ENCODE results near the gene SLC5A5. TPM values are rescaled to one million over a fixed set of nuclear protein-coding genes. Genes with fewer than 3 reads are reported as not detected.

The SLC5A5 gene
- polyA plus RNA-seq, 1 experiment: not detected

DNA sequence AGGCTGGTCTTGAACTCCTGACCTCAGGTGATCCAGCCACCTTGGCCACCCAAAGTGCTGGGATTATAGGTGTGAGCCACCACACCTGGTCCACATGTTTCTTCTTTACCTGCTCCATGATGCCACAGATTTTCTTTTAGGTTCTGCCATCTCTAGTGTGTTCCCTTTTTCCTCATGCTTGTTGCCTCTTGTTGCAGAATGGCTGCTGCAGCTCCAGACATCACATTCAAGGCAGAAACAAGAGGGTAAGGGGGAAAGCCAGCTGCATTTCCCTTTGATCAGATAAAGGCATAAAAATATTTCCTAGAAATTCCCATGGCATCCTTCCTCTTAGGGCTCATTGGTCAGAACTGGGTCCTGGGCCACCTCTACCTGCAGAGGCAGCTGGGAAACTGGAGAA, 48.8 kb downstream of the SLC5A5 start:
- no peak overlapping the region for H3K4me3 ChIP-seq (ENCODE audit: low read depth, low read length)
- no peak for DNase-seq (ENCODE audit: low read depth, low spot score)
- H3K27me3 ChIP-seq (ENCODE audit: control insufficient read depth, insufficient read depth, low read length): peaks cover 2% of the 10 kb centered on the region
- ChIA-PET CTCF (interaction anchor here (1.3 kb wide), 1 partner anchor 18 kb away, joined by 4 read pairs; no protein-coding TSS in a partner anchor), POLR2A (no interaction called here)
- no peak for TF ChIP-seq CTCF (IDR thresholded peaks at IDR 0.05; ENCODE audit: low read depth, low read length)
- H3K27ac ChIP-seq (ENCODE audit: low read depth, low read length): no peak overlapping the region
- H3K9me3 ChIP-seq (ENCODE audit: control insufficient read depth, insufficient read depth, low read length): peaks cover 4% of the 10 kb centered on the region; the same call in 1 of the 2 replicates

GRCh38 chr19:17922138-17922537, 50.4 kb downstream of the SLC5A5 start:
- no peak for TF ChIP-seq CTCF (IDR thresholded peaks at IDR 0.05; ENCODE audit: low read depth, low read length)
- CTCF ChIA-PET: interaction anchor here (0.6 kb wide), 1 partner anchor 52 kb away, joined by 5 read pairs; no protein-coding TSS in a partner anchor
- DNase-seq (ENCODE audit: low read depth, low spot score): no peak
- no peak overlapping the region for H3K4me3 ChIP-seq (ENCODE audit: low read depth, low read length)
- no peak overlapping the region for H3K27ac ChIP-seq (ENCODE audit: low read depth, low read length)
- H3K9me3 ChIP-seq (ENCODE audit: control insufficient read depth, insufficient read depth, low read length): no peaks in the 10 kb centered on the region; the same call in 1 of the 2 replicates
- POLR2A ChIA-PET: no interaction called here
- no peaks in the 10 kb centered on the region for H3K27me3 ChIP-seq (ENCODE audit: control insufficient read depth, insufficient read depth, low read length)

GRCh38 chr19:17926044-17926443, 54.3 kb downstream of the SLC5A5 start:
- Histone ChIP-seq H3K9me3 (ENCODE audit: control insufficient read depth, insufficient read depth, low read length) (no peaks in the 10 kb centered on the region), H3K27me3 (ENCODE audit: control insufficient read depth, insufficient read depth, low read length) (no peaks in the 10 kb centered on the region), H3K4me3 (ENCODE audit: low read depth, low read length) (no peak overlapping the region), H3K27ac (ENCODE audit: low read depth, low read length) (no peak overlapping the region)
- no peak for DNase-seq (ENCODE audit: low read depth, low spot score)
- POLR2A ChIA-PET: interaction anchor here (0.6 kb wide), 1 partner anchor 71 kb away, joined by 3 read pairs; no protein-coding TSS in a partner anchor
- no peak for TF ChIP-seq CTCF (IDR thresholded peaks at IDR 0.05; ENCODE audit: low read depth, low read length)
- CTCF ChIA-PET: interaction anchor here (1.0 kb wide), 1 partner anchor 66 kb away, joined by 3 read pairs; the partner anchor contains the start of gene RPL18A

DNA sequence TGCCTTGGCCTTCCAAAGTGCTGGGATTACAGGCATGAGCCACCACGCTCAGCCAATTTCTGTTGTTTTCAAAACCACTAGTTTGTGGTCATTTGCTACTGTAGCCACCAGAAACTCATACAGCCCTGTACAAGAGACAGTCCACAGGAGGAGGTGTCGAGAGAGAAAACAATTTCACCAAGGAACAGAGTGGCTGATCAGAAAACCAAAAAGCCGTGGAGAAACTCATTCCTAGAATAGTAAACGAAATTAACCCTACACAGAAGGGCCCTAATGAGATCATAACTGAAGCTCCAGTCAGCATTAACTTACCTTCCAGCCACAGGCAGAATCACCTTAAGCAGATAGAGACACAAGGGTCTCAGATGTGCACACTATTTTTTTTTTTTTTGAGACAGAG, 57.3 kb downstream of the SLC5A5 start:
- H3K4me3 ChIP-seq (ENCODE audit: low read depth, low read length): no peak overlapping the region
- no peak overlapping the region for H3K27ac ChIP-seq (ENCODE audit: low read depth, low read length)
- DNase-seq (ENCODE audit: low read depth, low spot score): no peak
- CTCF ChIA-PET: interaction anchor here (0.6 to 2.9 kb wide), 2 partner anchors 58 to 314 kb away, joined by 4 to 25 read pairs; partner anchors contain the start of gene SLC5A5
- POLR2A ChIA-PET: no interaction called here
- H3K27me3 ChIP-seq (ENCODE audit: control insufficient read depth, insufficient read depth, low read length): peaks cover 3% of the 10 kb centered on the region
- H3K9me3 ChIP-seq (ENCODE audit: control insufficient read depth, insufficient read depth, low read length): no peaks in the 10 kb centered on the region
- TF ChIP-seq CTCF (IDR thresholded peaks at IDR 0.05; ENCODE audit: low read depth, low read length): no peak

DNA sequence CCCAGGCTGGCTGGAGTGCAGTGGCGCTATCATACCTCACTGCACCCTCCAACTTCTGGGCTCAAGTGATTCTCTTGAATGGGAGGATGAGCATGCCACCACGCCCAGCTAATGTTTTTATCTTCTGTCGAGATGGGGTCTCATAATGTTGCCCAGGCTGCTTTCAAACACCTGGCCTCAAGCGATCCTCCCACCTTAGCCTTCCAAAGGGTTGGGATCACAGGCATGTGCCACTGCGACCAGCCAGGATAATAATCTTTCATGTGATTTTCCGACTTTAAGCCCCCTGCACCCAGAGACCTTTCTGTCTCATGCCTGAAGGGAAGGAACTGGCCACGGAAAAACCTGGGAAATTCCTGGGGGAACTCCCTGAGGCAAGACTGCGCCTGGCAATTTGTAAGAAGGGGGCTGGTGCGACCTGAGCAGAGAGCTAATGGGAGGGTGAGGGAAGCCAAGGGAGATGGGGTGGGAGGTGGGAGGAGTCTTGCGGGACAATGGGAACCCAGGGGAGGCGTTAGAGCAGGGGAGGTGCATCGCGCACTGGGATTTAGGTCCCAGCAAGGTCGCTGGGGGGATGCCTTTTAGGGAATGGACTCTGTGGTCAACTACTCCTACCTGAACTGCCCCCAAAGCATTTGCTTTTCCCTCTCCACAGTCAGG, 59.9 kb downstream of the SLC5A5 start:
- Histone ChIP-seq H3K27me3 (ENCODE audit: control insufficient read depth, insufficient read depth, low read length) (peaks cover 3% of the 10 kb centered on the region), H3K9me3 (ENCODE audit: control insufficient read depth, insufficient read depth, low read length) (no peaks in the 10 kb centered on the region), H3K27ac (ENCODE audit: low read depth, low read length) (no peak overlapping the region), H3K4me3 (ENCODE audit: low read depth, low read length) (no peak overlapping the region)
- POLR2A ChIA-PET: interaction anchor here (0.6 to 1.8 kb wide), 5 partner anchors 8 to 278 kb away, joined by 3 to 24 read pairs (median 7); partner anchors contain the start of genes RPL18A and SLC5A5
- CTCF ChIA-PET: interaction anchor here (1.0 to 2.9 kb wide), 6 partner anchors 15 to 92 kb away, joined by 3 to 28 read pairs (median 16); partner anchors contain the start of genes RPL18A and SLC5A5
- no peak for DNase-seq (ENCODE audit: low read depth, low spot score)
- TF ChIP-seq CTCF (IDR thresholded peaks at IDR 0.05; ENCODE audit: low read depth, low read length): no peak

Data from AG04450 (cell line).